ACC112 (cell line): ENCODE data around the gene SLC35B2.

ENCODE experiments used
- H2AFZ ChIP-seq: fragments of 200-600 bp; sonication (generic); one replicate; pipeline ENCODE4 v1.6.0; 2017; ENCODE audit warnings: antibody characterized with exemption, low read length; ENCODE audit not compliant: unreplicated experiment
- H3K27ac ChIP-seq: fragments of 200-600 bp; sonication (generic); 2 replicates; pipeline ENCODE4 v1.5.1; 2014; ENCODE audit warnings: low read depth, mild to moderate bottlenecking, antibody characterized with exemption, low read length, moderate library complexity
- H3K27me3 ChIP-seq: fragments of 200-600 bp; sonication (generic); 2 replicates; pipeline ENCODE4 v1.6.1; 2014; ENCODE audit warnings: mild to moderate bottlenecking, antibody characterized with exemption, low read length, moderate library complexity, mixed read lengths; ENCODE audit not compliant: insufficient read depth
- H3K36me3 ChIP-seq: fragments of 200-600 bp; sonication (generic); 2 replicates; pipeline ENCODE4 v1.6.1; 2016; ENCODE audit warnings: mild to moderate bottlenecking, antibody characterized with exemption, low read length, moderate library complexity, mixed read lengths; ENCODE audit not compliant: insufficient read depth
- H3K4me1 ChIP-seq: fragments of 200-600 bp; sonication (generic); one replicate; pipeline ENCODE4 v1.6.1; 2016; ENCODE audit warnings: low read length, mixed read lengths; ENCODE audit not compliant: insufficient read depth, unreplicated experiment, control insufficient read depth
- H3K4me3 ChIP-seq: fragments of 200-600 bp; sonication (generic); 2 replicates; pipeline ENCODE4 v1.5.1; 2014; ENCODE audit warnings: mild to moderate bottlenecking, low read depth, low read length
- H3K79me2 ChIP-seq: fragments of 200-600 bp; sonication (generic); one replicate; pipeline ENCODE4 v1.6.0; 2016; ENCODE audit warnings: low read length; ENCODE audit not compliant: control insufficient read depth, unreplicated experiment, insufficient read depth

SLC35B2 gene

GRCh38 chr6:44251576-44252524 lies 5.5 kb downstream of the SLC35B2 start:
- H3K27ac ChIP-seq, result no peak overlapping the region
- H3K4me1 ChIP-seq, result peaks cover 49% of the 10 kb centered on the region
- H2AFZ ChIP-seq, result no peak overlapping the region
- no peak overlapping the region for H3K4me3 ChIP-seq
- H3K27me3 ChIP-seq, result no peaks in the 10 kb centered on the region
- H3K79me2 ChIP-seq, result peaks cover 62% of the 10 kb centered on the region
- H3K36me3 ChIP-seq, result peaks cover 60% of the 10 kb centered on the region

- Histone ChIP-seq H3K4me1 (peaks cover 46% of the 10 kb centered on the region), H3K79me2 (peaks cover 51% of the 10 kb centered on the region), H3K27me3 (no peaks in the 10 kb centered on the region), H3K36me3 (peaks cover 60% of the 10 kb centered on the region), H3K27ac (peak overlapping the region; percentile 39; the same call in 1 of the 2 replicates), H3K4me3 (no peak overlapping the region), H2AFZ (no peak overlapping the region)
Observed at GRCh38 chr6:44250718-44251123, 6.6 kb downstream of the SLC35B2 start.

- Histone ChIP-seq H3K4me3 (peak overlapping the region; percentile 95; the same call in 1 of the 2 replicates), H3K4me1 (peaks cover 46% of the 10 kb centered on the region), H2AFZ (no peak overlapping the region), H3K27me3 (no peaks in the 10 kb centered on the region), H3K79me2 (peaks cover 50% of the 10 kb centered on the region), H3K27ac (peak overlapping the region; percentile 39; the same call in 1 of the 2 replicates), H3K36me3 (peaks cover 58% of the 10 kb centered on the region)
Observed at GRCh38 chr6:44250067-44250717, 7.1 kb downstream of the SLC35B2 start.

- H3K27me3 ChIP-seq, result no peaks in the 10 kb centered on the region
- peaks cover 40% of the 10 kb centered on the region for H3K4me1 ChIP-seq
- peak overlapping the region; percentile 95 for H3K4me3 ChIP-seq
- H3K27ac ChIP-seq, result 0 out of 2 replicates have a peak overlapping the region, but pooled peaks have one; percentile 75
- H2AFZ ChIP-seq, result no peak overlapping the region
- peaks cover 54% of the 10 kb centered on the region for H3K36me3 ChIP-seq
- peaks cover 50% of the 10 kb centered on the region for H3K79me2 ChIP-seq
Observed at GRCh38 chr6:44249082-44249748, 8.1 kb downstream of the SLC35B2 start.

- no peak overlapping the region for H2AFZ ChIP-seq
- peaks cover 54% of the 10 kb centered on the region for H3K36me3 ChIP-seq
- H3K79me2 ChIP-seq, result peaks cover 50% of the 10 kb centered on the region
- H3K4me3 ChIP-seq, result peak overlapping the region; percentile 95
- peaks cover 39% of the 10 kb centered on the region for H3K4me1 ChIP-seq
- no peaks in the 10 kb centered on the region for H3K27me3 ChIP-seq
- H3K27ac ChIP-seq, result peak overlapping the region; percentile 75
Observed at GRCh38 chr6:44248579-44248978, 8.7 kb downstream of the SLC35B2 start.

GRCh38 chr6:44247338-44248302 lies 9.7 kb downstream of the SLC35B2 start:
- Histone ChIP-seq H3K4me3 (peak overlapping the region; percentile 95), H3K4me1 (peaks cover 39% of the 10 kb centered on the region), H3K79me2 (peaks cover 50% of the 10 kb centered on the region), H3K36me3 (peaks cover 47% of the 10 kb centered on the region), H3K27ac (peak overlapping the region; percentile 75), H2AFZ (no peak overlapping the region), H3K27me3 (no peaks in the 10 kb centered on the region)

- Histone ChIP-seq H2AFZ (peak within 1 kb of the TSS; percentile 20), H3K4me3 (peak within 1 kb of the TSS; percentile 95), H3K27me3 (no peaks in the 10 kb centered on the region), H3K79me2 (peaks cover 49% of the 10 kb centered on the region), H3K4me1 (peaks cover 36% of the 10 kb centered on the region), H3K36me3 (peaks cover 42% of the 10 kb centered on the region), H3K27ac (peak within 1 kb of the TSS; percentile 75)
Observed at GRCh38 chr6:44246663-44247337, 10.5 kb downstream of the SLC35B2 start, which contains the start of gene HSP90AB1. HSP90AB1 (plus strand) TSS chr6:44247101; CDS start chr6:44248630, 1,529 bp downstream.

GRCh38 chr6:44245912-44246662 lies 11.2 kb downstream of the SLC35B2 start:
- peaks cover 35% of the 10 kb centered on the region for H3K36me3 ChIP-seq
- H3K79me2 ChIP-seq, result peaks cover 42% of the 10 kb centered on the region
- peak overlapping the region; percentile 28; the same call in 1 of the 2 replicates for H3K27ac ChIP-seq
- peaks cover 31% of the 10 kb centered on the region for H3K4me1 ChIP-seq
- peak overlapping the region; percentile 20 for H2AFZ ChIP-seq
- peak overlapping the region; percentile 95 for H3K4me3 ChIP-seq
- no peaks in the 10 kb centered on the region for H3K27me3 ChIP-seq
